K562 treated with DMSO at 1 percent for 24 hours (cell line): Measurements from ENCODE around the gene UPB1. TPM values are rescaled to one million over a fixed set of nuclear protein-coding genes. Genes with fewer than 3 reads are reported as not detected.

Source experiments
- total RNA-seq: library from RNA; unstranded; fragments of 300-600 nt; gene quantifications from 2 replicates; pipeline ENCODE4 v1.2.3, GENCODE V29; 2022; ENCODE audit warnings: low read depth; ENCODE audit not compliant: insufficient read depth

UPB1 gene
- total RNA-seq, result not detected in 2 replicates

DNA sequence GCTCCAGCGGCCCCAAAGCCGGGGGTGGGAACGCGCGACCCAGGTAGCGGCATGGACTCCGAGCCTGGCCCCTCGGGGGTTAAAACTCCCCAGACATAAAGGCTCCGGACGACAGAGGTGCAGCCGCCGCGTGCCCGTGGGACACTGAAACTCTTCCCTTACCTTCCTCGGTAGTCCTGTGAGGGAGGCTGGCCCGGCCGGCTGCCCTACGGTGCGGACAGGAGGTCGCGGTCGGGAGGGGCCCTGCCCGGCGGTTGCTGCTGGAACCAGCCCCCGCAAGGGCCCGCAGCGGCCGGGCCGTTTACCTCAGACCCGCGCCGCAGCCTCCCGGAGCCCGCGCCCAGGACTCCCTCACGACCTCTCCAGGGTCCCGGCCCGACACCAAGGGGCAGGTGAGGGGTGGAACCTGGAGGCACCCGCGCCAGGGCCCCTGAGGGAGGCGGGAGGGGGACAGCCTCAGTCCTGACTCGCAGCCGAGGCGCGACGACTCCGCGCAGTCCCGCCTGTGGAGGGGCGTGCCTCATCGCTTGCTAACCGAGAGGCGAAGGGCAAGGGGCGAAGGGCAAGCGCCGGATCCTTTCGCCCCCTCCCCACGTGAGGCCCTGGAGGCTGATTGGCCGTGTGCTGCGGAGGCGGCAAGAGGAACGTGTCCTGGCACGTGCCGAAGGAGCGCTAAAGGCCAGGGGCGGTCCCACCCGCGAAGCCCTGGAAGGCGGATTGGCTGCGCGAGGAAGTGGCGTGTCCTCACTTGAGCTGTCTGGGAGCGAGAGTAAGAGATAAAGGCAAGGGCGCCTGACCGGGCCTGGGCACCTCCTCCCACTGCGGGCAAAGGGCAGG is at the start of gene UPB1:
TSS of gene UPB1 (plus strand) at position 805 of the 837 bp plus-strand sequence. CDS start 72 bp downstream, outside the sequence.

DNA sequence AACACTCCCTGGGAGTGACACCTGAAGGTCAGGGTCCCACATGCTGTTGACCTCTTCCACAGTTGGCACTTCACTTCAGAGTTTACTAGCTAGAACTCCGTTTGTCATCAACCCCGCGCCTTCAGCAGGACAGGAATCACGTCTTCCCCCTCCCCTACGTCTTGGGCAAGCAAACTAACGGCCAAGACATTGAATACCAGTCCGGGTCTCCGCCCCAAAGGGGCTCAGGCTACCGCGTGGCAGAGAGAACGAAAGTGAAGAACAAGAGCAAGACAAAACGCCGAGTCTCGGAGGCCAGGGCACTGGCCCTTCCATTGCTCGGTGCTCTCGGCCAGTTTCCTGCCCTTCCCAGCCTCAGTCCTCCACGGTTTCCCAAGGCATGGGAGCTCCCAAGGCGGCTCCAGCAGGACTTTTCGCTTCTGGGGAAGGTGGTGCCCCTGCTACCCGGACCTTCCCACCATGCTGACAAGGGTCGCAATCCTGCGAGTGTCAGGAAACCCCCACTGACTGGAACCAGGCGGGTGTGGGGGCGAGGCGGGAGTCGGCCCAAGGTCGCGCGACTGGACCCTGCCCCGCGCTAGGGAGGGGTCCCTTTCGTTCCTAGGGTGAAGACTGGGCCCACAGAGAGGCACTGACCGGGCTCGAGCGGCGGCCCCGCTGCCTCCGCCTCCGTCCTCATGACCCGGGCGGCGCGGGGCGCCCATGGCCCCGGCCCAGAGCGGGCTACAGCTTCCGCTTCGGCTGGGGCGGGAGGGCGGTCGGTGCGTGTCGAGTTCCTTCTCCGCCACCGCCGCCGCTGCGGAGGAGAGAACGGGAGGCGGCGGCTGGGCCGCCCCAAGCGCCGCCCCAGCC is 59.4 kb downstream of the UPB1 start, which contains the start of gene GUCD1:
TSS of gene GUCD1 (minus strand) at position 826 of the 852 bp plus-strand sequence. CDS start at position 679, 147 bp downstream.

DNA sequence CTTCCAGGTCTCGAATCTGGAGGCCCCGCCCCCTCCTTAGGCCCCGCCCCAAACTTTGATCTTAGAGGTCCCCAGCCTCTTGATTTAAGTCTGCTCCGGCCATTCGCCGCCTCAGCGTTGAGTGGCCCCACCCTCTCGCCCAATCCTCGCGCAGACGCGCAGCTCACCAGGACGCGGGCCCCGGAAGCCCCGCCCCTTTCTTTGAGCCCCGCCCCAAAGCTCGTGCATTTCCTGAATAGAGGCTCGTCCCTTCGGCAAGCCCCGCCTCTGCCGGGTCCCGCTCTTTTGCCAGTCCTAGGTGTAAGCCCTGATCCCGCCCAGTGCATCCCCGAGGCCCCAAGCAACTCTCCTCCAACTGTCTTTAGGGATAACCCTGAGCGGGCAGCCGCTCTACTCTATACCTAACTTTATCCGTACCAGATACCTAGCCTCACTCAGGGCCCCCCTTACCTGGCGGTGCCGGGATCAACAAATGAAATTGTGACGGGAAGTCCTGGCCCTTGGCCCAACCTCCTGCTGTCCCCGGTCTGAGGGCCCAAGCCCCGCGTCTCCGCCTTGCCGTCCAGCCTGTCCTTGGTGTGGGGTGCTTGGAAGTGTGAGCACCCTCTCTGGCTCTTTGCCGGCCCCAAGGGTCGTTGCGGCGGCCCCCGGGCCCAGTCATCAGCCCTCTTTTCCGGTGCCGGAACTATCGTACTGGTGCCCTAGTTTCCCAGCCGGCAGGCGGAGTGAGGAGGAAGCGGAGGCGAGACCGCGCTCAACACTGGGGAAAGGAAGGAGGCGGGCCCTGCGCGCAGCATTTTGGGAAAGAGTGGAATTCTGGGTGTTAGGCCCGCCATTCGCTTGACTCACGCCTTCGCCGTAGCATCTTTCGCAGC is 60.3 kb downstream of the UPB1 start, which contains the start of gene SNRPD3:
TSS of gene SNRPD3 (plus strand) at position 835 of the 875 bp plus-strand sequence. CDS start 1,676 bp downstream, outside the sequence.

Other genes with a start within 250 kb of the UPB1 start
- 20.2 and 20.7 TPM in 2 replicates for gene SPECC1L, start 224.5 kb upstream of the UPB1 start, total RNA-seq
- gene ADORA2A, start 67.7 kb upstream of the UPB1 start, total RNA-seq, result 2.2 and 2.4 TPM in 2 replicates
- gene GUCD1, start 59.8 kb downstream of the UPB1 start, total RNA-seq, result 53.6 and 54.9 TPM in 2 replicates
- gene SNRPD3, start 60.7 kb downstream of the UPB1 start, total RNA-seq, result 67.5 and 68.0 TPM in 2 replicates
- 2.5 and 3.7 TPM in 2 replicates for gene LRRC75B, start 97.7 kb downstream of the UPB1 start, total RNA-seq
- 22.2 and 24.9 TPM in 2 replicates for gene GGT1, start 107.9 kb downstream of the UPB1 start, total RNA-seq